ENCODE results near the gene CD86. TPM values are rescaled to one million over a fixed set of nuclear protein-coding genes. Genes with fewer than 3 reads are reported as not detected.

CD86 gene
- total RNA-seq, 1 donor from 2014 or later, result not detected

- H3K36me3 Mint-ChIP-seq (ENCODE audit: low read depth, unreplicated experiment), result no peaks in the 10 kb centered on the region
- DNase-seq (ENCODE audit: low read depth) (no peak), FAIRE-seq (no peak)
- Histone ChIP-seq H3K4me3 (ENCODE audit: insufficient read depth, low read depth, low read length) (no peak overlapping the region), H3K4me2 (ENCODE audit: low read length) (no peak overlapping the region), H3K9ac (ENCODE audit: low read length) (no peak overlapping the region), H2AFZ (ENCODE audit: low read depth, low read length) (no peak overlapping the region), H3K36me3 (ENCODE audit: insufficient read depth, low read length) (no peaks in the 10 kb centered on the region), H3K9me3 (ENCODE audit: insufficient read depth, low read depth, low read length) (no peaks in the 10 kb centered on the region), H3K27ac (ENCODE audit: low read depth, low read length) (no peak overlapping the region), H3K79me2 (ENCODE audit: insufficient read depth, low read length) (no peaks in the 10 kb centered on the region), H4K20me1 (ENCODE audit: insufficient read depth, low read length) (no peaks in the 10 kb centered on the region), H3K27me3 (ENCODE audit: insufficient read depth, low read length) (peaks cover 7% of the 10 kb centered on the region), H3K4me1 (ENCODE audit: insufficient read depth, low read length) (no peaks in the 10 kb centered on the region)
- H3K27me3 Mint-ChIP-seq (ENCODE audit: low read depth, unreplicated experiment), result peaks cover 9% of the 10 kb centered on the region
- no peak overlapping the region for H3K4me3 Mint-ChIP-seq (ENCODE audit: unreplicated experiment)
- H3K9me3 Mint-ChIP-seq (ENCODE audit: unreplicated experiment), result peaks cover 3% of the 10 kb centered on the region
- no peak overlapping the region for H3K27ac Mint-ChIP-seq (ENCODE audit: unreplicated experiment)
- no peaks in the 10 kb centered on the region for H3K4me1 Mint-ChIP-seq (ENCODE audit: low read depth, unreplicated experiment)
- TF ChIP-seq, protein P1, sequence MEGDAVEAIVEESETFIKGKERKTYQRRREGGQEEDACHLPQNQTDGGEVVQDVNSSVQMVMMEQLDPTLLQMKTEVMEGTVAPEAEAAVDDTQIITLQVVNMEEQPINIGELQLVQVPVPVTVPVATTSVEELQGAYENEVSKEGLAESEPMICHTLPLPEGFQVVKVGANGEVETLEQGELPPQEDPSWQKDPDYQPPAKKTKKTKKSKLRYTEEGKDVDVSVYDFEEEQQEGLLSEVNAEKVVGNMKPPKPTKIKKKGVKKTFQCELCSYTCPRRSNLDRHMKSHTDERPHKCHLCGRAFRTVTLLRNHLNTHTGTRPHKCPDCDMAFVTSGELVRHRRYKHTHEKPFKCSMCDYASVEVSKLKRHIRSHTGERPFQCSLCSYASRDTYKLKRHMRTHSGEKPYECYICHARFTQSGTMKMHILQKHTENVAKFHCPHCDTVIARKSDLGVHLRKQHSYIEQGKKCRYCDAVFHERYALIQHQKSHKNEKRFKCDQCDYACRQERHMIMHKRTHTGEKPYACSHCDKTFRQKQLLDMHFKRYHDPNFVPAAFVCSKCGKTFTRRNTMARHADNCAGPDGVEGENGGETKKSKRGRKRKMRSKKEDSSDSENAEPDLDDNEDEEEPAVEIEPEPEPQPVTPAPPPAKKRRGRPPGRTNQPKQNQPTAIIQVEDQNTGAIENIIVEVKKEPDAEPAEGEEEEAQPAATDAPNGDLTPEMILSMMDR (IDR thresholded peaks at IDR 0.05; ENCODE audit: insufficient read depth, low read depth, low read length), result no peak
- no peak for TF ChIP-seq EZH2 (IDR thresholded peaks at IDR 0.05; ENCODE audit: insufficient read depth, low read length)
Observed at GRCh38 chr3:122012821-122013220, 42.3 kb upstream of the CD86 start.

GRCh38 chr3:122013448-122013925 lies 41.7 kb upstream of the CD86 start:
- Mint-ChIP-seq H3K36me3 (ENCODE audit: low read depth, unreplicated experiment) (no peaks in the 10 kb centered on the region), H3K27ac (ENCODE audit: unreplicated experiment) (no peak overlapping the region), H3K4me3 (ENCODE audit: unreplicated experiment) (no peak overlapping the region), H3K4me1 (ENCODE audit: low read depth, unreplicated experiment) (no peaks in the 10 kb centered on the region), H3K27me3 (ENCODE audit: low read depth, unreplicated experiment) (peaks cover 9% of the 10 kb centered on the region), H3K9me3 (ENCODE audit: unreplicated experiment) (peaks cover 3% of the 10 kb centered on the region)
- Histone ChIP-seq H4K20me1 (ENCODE audit: insufficient read depth, low read length) (no peaks in the 10 kb centered on the region), H3K27me3 (ENCODE audit: insufficient read depth, low read length) (peaks cover 7% of the 10 kb centered on the region), H3K9me3 (ENCODE audit: insufficient read depth, low read depth, low read length) (no peaks in the 10 kb centered on the region), H2AFZ (ENCODE audit: low read depth, low read length) (no peak overlapping the region), H3K36me3 (ENCODE audit: insufficient read depth, low read length) (no peaks in the 10 kb centered on the region), H3K9ac (ENCODE audit: low read length) (no peak overlapping the region), H3K4me2 (ENCODE audit: low read length) (no peak overlapping the region), H3K4me1 (ENCODE audit: insufficient read depth, low read length) (no peaks in the 10 kb centered on the region), H3K27ac (ENCODE audit: low read depth, low read length) (no peak overlapping the region), H3K79me2 (ENCODE audit: insufficient read depth, low read length) (no peaks in the 10 kb centered on the region), H3K4me3 (ENCODE audit: insufficient read depth, low read depth, low read length) (no peak overlapping the region)
- FAIRE-seq (no peak), DNase-seq (ENCODE audit: low read depth) (no peak)
- no peak for TF ChIP-seq EZH2 (IDR thresholded peaks at IDR 0.05; ENCODE audit: insufficient read depth, low read length)
- TF ChIP-seq, protein P1 (IDR thresholded peaks at IDR 0.05; ENCODE audit: insufficient read depth, low read depth, low read length), result no peak

GRCh38 chr3:122014741-122015140 lies 40.4 kb upstream of the CD86 start:
- no peaks in the 10 kb centered on the region for H3K36me3 ChIP-seq (ENCODE audit: insufficient read depth, low read length)
- H3K9ac ChIP-seq (ENCODE audit: low read length), result no peak overlapping the region
- FAIRE-seq, result no peak
- TF ChIP-seq, protein P1 (IDR thresholded peaks at IDR 0.05; ENCODE audit: insufficient read depth, low read depth, low read length), result no peak
- no peak for TF ChIP-seq EZH2 (IDR thresholded peaks at IDR 0.05; ENCODE audit: insufficient read depth, low read length)
- H3K4me3 ChIP-seq (ENCODE audit: insufficient read depth, low read depth, low read length), result no peak overlapping the region
- no peak overlapping the region for H3K4me2 ChIP-seq (ENCODE audit: low read length)
- no peaks in the 10 kb centered on the region for H4K20me1 ChIP-seq (ENCODE audit: insufficient read depth, low read length)
- H3K36me3 Mint-ChIP-seq (ENCODE audit: low read depth, unreplicated experiment), result no peaks in the 10 kb centered on the region
- peaks cover 3% of the 10 kb centered on the region for H3K9me3 Mint-ChIP-seq (ENCODE audit: unreplicated experiment)
- H3K9me3 ChIP-seq (ENCODE audit: insufficient read depth, low read depth, low read length), result no peaks in the 10 kb centered on the region
- H3K27me3 Mint-ChIP-seq (ENCODE audit: low read depth, unreplicated experiment), result peaks cover 15% of the 10 kb centered on the region
- no peaks in the 10 kb centered on the region for H3K79me2 ChIP-seq (ENCODE audit: insufficient read depth, low read length)
- no peaks in the 10 kb centered on the region for H3K4me1 Mint-ChIP-seq (ENCODE audit: low read depth, unreplicated experiment)
- H3K27me3 ChIP-seq (ENCODE audit: insufficient read depth, low read length), result peaks cover 6% of the 10 kb centered on the region
- no peaks in the 10 kb centered on the region for H3K4me1 ChIP-seq (ENCODE audit: insufficient read depth, low read length)
- H3K27ac Mint-ChIP-seq (ENCODE audit: unreplicated experiment), result no peak overlapping the region
- H3K4me3 Mint-ChIP-seq (ENCODE audit: unreplicated experiment), result no peak overlapping the region
- H3K27ac ChIP-seq (ENCODE audit: low read depth, low read length), result no peak overlapping the region
- no peak overlapping the region for H2AFZ ChIP-seq (ENCODE audit: low read depth, low read length)
- DNase-seq (ENCODE audit: low read depth), result no peak
